Measurements from ENCODE around the gene CARS1.
A peak's percentile ranks its signal among the peaks of the same experiment; 100 is the strongest.

CARS1 gene

GRCh38 chr11:3058753-3059664 is 1.8 kb upstream of the CARS1 start:
- no peak for DNase-seq (ENCODE audit: low spot score)

GRCh38 chr11:3056296-3057068 is 741 bp downstream of the CARS1 start:
- no peak for DNase-seq (ENCODE audit: low spot score)

GRCh38 chr11:3055891-3056290 is 1.3 kb downstream of the CARS1 start:
- DNase-seq (ENCODE audit: low spot score): no peak

- DNase-seq (ENCODE audit: low spot score): no peak
These were observed 4.7 kb downstream of the CARS1 start for GRCh38 chr11:3052567-3052966.

GRCh38 chr11:3052109-3052479 is 5.1 kb downstream of the CARS1 start:
- no peak for DNase-seq (ENCODE audit: low spot score)

- DNase-seq (ENCODE audit: low spot score): peak; percentile 49
These were observed 5.8 kb downstream of the CARS1 start for GRCh38 chr11:3051196-3052108.

GRCh38 chr11:3050386-3051195 is 6.6 kb downstream of the CARS1 start:
- DNase-seq (ENCODE audit: low spot score): no peak

- peak; percentile 96 for DNase-seq (ENCODE audit: low spot score)
These were observed 7.6 kb downstream of the CARS1 start for GRCh38 chr11:3049430-3050243.

GRCh38 chr11:3047637-3048036 is 9.6 kb downstream of the CARS1 start:
- DNase-seq (ENCODE audit: low spot score): no peak

GRCh38 chr11:3046641-3047040 is 10.6 kb downstream of the CARS1 start:
- DNase-seq (ENCODE audit: low spot score): no peak

- no peak for DNase-seq (ENCODE audit: low spot score)
These were observed 11.0 kb downstream of the CARS1 start for GRCh38 chr11:3046190-3046589.

GRCh38 chr11:3044915-3045314 is 12.3 kb downstream of the CARS1 start:
- no peak for DNase-seq (ENCODE audit: low spot score)

- no peak for DNase-seq (ENCODE audit: low spot score)
These were observed 13.2 kb downstream of the CARS1 start for GRCh38 chr11:3044004-3044403.

- DNase-seq (ENCODE audit: low spot score): peak; percentile 64
These were observed 13.8 kb downstream of the CARS1 start for GRCh38 chr11:3043315-3043871.

- DNase-seq (ENCODE audit: low spot score): no peak
These were observed 14.5 kb downstream of the CARS1 start for GRCh38 chr11:3042496-3043314.

GRCh38 chr11:3041699-3042441 is 15.4 kb downstream of the CARS1 start:
- DNase-seq (ENCODE audit: low spot score): no peak

GRCh38 chr11:3040881-3041280 is 16.3 kb downstream of the CARS1 start:
- DNase-seq (ENCODE audit: low spot score): no peak

- no peak for DNase-seq (ENCODE audit: low spot score)
These were observed 19.3 kb downstream of the CARS1 start for GRCh38 chr11:3037945-3038271.

Measured in globus pallidus (tissue), 1 donor.